ENCODE measurements around the gene FMNL2.

Gene FMNL2

GRCh38 chr2:152440049-152440448 lies 105.1 kb downstream of the FMNL2 start:
- Histone ChIP-seq H3K9me3 (no peaks in the 10 kb centered on the region), H3K27ac (no peak overlapping the region), H3K4me1 (peaks cover 0 to 47% (median 8%) of the 10 kb centered on the region in 4 donors), H3K27me3 (no peaks in the 10 kb centered on the region), H3K4me3 (no peak overlapping the region), H3K36me3 (no peaks in the 10 kb centered on the region)
- no peak for DNase-seq
- intact Hi-C loops (cut with DNase I; ENCODE audit: low total_unique reads), result loop anchor here (1.0 kb wide), 1 partner anchor 11 kb away; no protein-coding TSS in a partner anchor
- no peak for TF ChIP-seq CTCF (IDR thresholded peaks at IDR 0.05)

- intact Hi-C loops (cut with DNase I; ENCODE audit: low total_unique reads), result loop anchor here (1.0 kb wide), 1 partner anchor 11 kb away; no protein-coding TSS in a partner anchor
- Histone ChIP-seq H3K27ac (no peak overlapping the region), H3K9me3 (no peaks in the 10 kb centered on the region)
Observed at GRCh38 chr2:152440460-152440859, 105.5 kb downstream of the FMNL2 start.

GRCh38 chr2:152441961-152442360 lies 107.0 kb downstream of the FMNL2 start:
- no peaks in the 10 kb centered on the region for H3K27me3 ChIP-seq
- DNase-seq, result no peak
- intact Hi-C loops (cut with DNase I; ENCODE audit: low total_unique reads), result no loop called here
- H3K9me3 ChIP-seq, result no peaks in the 10 kb centered on the region
- no peak for TF ChIP-seq CTCF (IDR thresholded peaks at IDR 0.05)
- no peak overlapping the region for H3K27ac ChIP-seq
- no peaks in the 10 kb centered on the region for H3K36me3 ChIP-seq
- H3K4me1 ChIP-seq, result peaks cover 0 to 56% (median 11%) of the 10 kb centered on the region in 4 donors
- no peak overlapping the region for H3K4me3 ChIP-seq

More at GRCh38 chr2:152440460-152440859, 105.5 kb downstream of the FMNL2 start:
- Histone ChIP-seq H3K4me1 (peaks cover 0 to 51% (median 8%) of the 10 kb centered on the region in 4 donors), H3K4me3 (no peak overlapping the region), H3K36me3 (no peaks in the 10 kb centered on the region), H3K27me3 (no peaks in the 10 kb centered on the region)
- no peak for DNase-seq
- no peak for TF ChIP-seq CTCF (IDR thresholded peaks at IDR 0.05)

- peak overlapping the region in 1 of 2 donors; percentile 8 for H3K27ac ChIP-seq
- H3K4me1 ChIP-seq, result peaks cover 0 to 50% (median 9%) of the 10 kb centered on the region in 4 donors
- no peak for TF ChIP-seq CTCF (IDR thresholded peaks at IDR 0.05)
- intact Hi-C loops (cut with DNase I; ENCODE audit: low total_unique reads), result no loop called here
- no peaks in the 10 kb centered on the region for H3K36me3 ChIP-seq
- H3K4me3 ChIP-seq, result no peak overlapping the region
- H3K27me3 ChIP-seq, result no peaks in the 10 kb centered on the region
- no peaks in the 10 kb centered on the region for H3K9me3 ChIP-seq
- DNase-seq, result no peak
Observed at GRCh38 chr2:152443771-152444170, 108.8 kb downstream of the FMNL2 start.

GRCh38 chr2:152444448-152444847 lies 109.5 kb downstream of the FMNL2 start:
- Histone ChIP-seq H3K4me3 (no peak overlapping the region), H3K27ac (peak overlapping the region in 1 of 2 donors; percentile 8), H3K36me3 (no peaks in the 10 kb centered on the region), H3K9me3 (no peaks in the 10 kb centered on the region), H3K27me3 (no peaks in the 10 kb centered on the region), H3K4me1 (peaks cover 0 to 53% (median 9%) of the 10 kb centered on the region in 4 donors)
- no peak for TF ChIP-seq CTCF (IDR thresholded peaks at IDR 0.05)
- intact Hi-C loops (cut with DNase I; ENCODE audit: low total_unique reads), result no loop called here
- no peak for DNase-seq

GRCh38 chr2:152445375-152445774 lies 110.4 kb downstream of the FMNL2 start:
- Histone ChIP-seq H3K4me3 (no peak overlapping the region), H3K27me3 (no peaks in the 10 kb centered on the region), H3K9me3 (no peaks in the 10 kb centered on the region), H3K27ac (peak overlapping the region; percentile 8 to 26), H3K36me3 (no peaks in the 10 kb centered on the region), H3K4me1 (peaks cover 0 to 53% (median 9%) of the 10 kb centered on the region in 4 donors)
- intact Hi-C loops (cut with DNase I; ENCODE audit: low total_unique reads), result no loop called here
- DNase-seq, result no peak
- no peak for TF ChIP-seq CTCF (IDR thresholded peaks at IDR 0.05)
